Thyroid gland (tissue), 4 donors: ENCODE results near the gene DUOXA1.

Source experiments
- POLR2A ChIP-seq, 2 donors: fragments of 450-650 bp; IDR thresholded peaks; one replicate each; pipeline ENCODE4 v1.6.1; 2017; ENCODE audit warnings: antibody characterized with exemption in 2 of 2, mild to moderate bottlenecking in 2 of 2, moderate library complexity in 1 of 2
- TF ChIP-seq, protein P1 (sequence below), 6 experiments: fragments of 200-600 bp in 3 of 6; fragments of 450-650 bp in 3 of 6; sonication (generic) in 3 of 6; IDR thresholded peaks; one replicate each; pipeline ENCODE4 v1.5.1; 2016 to 2019; ENCODE audit warnings: antibody characterized with exemption in 6 of 6, mild to moderate bottlenecking in 2 of 6, inconsistent platforms in 1 of 6, moderate library complexity in 1 of 6

DNA sequence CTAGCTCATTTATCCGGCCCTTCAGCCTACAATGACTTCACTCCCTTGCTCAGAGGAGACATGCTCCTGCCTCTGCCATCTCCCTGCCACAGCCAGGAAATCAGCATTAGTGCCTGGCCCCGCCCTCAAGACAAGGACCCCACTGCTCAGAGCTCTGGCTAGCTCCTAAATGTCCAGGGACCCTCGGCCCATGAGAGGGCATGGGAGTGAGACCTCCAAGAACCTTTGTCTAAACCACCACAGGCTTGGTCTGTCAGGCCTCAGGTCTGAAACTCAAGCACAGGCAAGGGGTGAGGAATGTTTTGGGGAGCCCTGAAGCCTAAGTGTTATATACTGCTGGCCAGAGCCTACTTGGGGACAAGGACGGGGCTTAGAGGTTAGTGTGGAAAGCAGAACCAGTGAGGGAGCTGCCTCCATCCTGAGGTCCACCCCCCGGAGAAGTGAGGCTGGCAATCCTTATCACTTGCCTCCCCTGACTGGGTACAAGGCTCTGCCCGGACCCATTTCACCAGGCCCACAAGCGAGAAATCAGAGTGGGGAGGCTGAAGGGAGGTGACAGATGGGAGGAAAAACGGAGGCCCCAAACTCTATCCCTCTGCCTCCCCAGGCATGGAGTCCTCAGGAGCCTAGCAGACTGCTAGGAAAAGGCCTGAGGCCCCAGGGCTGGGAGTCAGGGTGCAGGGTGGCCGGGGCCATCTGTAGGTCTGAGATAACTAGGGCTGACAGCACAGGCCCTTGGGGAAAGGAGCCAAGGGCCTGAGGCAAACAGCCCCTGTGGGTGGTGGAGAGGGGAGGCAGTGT, 39.3 kb upstream of the DUOXA1 start:
- TF ChIP-seq, protein P1, sequence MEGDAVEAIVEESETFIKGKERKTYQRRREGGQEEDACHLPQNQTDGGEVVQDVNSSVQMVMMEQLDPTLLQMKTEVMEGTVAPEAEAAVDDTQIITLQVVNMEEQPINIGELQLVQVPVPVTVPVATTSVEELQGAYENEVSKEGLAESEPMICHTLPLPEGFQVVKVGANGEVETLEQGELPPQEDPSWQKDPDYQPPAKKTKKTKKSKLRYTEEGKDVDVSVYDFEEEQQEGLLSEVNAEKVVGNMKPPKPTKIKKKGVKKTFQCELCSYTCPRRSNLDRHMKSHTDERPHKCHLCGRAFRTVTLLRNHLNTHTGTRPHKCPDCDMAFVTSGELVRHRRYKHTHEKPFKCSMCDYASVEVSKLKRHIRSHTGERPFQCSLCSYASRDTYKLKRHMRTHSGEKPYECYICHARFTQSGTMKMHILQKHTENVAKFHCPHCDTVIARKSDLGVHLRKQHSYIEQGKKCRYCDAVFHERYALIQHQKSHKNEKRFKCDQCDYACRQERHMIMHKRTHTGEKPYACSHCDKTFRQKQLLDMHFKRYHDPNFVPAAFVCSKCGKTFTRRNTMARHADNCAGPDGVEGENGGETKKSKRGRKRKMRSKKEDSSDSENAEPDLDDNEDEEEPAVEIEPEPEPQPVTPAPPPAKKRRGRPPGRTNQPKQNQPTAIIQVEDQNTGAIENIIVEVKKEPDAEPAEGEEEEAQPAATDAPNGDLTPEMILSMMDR (IDR thresholded peaks at IDR 0.05): no peak
- TF ChIP-seq POLR2A (IDR thresholded peaks at IDR 0.05): no peak
